Measurements from ENCODE around the gene IRGQ. TPM values are rescaled to one million over a fixed set of nuclear protein-coding genes. Genes with fewer than 3 reads are reported as not detected.
A peak's percentile ranks its signal among the peaks of the same experiment; 100 is the strongest.
"Not testable (repeated sequence)": the region's sequence is repeated elsewhere in the genome, so short reads cannot be mapped to it uniquely, and the experiment has no call there.

Gene IRGQ
- total RNA-seq, 2 experiments from 2014 or later = 17.1 to 17.9 TPM

DNA sequence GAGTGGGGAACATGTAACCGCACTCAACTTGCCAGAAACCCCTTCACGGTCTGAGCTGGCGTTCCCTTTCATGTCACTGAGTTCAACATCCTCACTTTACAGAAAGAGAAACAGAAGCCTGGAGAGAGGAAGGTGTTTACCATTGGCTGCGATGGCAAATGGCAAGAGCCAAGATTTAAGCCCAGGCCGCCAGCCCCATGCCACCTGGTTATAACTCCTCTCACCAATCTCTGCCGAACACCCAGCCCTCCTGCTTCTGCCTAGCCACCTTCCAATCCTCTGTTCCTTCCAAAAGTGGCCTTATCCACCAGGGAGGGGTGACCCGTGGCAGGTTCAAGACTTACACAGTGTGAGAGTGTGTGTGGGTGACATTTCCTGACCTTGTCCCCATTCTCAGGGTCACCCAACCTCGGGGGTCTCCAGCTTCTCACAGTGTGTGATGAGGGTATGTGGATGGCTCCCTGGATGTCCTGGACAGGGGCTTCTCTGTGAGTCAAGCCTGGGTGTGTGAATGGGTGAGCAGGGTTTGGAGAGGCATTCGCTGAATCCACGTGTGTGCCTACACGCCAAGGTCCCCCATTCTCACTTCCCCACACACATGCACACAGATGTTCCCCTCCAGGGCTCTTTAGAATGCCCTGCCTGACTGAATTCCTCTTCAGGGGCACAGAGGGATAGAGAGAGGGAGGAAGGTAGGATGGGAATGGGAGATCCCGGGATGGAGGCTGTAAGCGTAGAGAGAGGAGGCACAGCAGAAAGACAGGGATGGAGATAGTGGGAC, 42.5 kb upstream of the IRGQ start:
- Mint-ChIP-seq H3K4me1 (ENCODE audit: low read depth) (peaks cover 9% of the 10 kb centered on the region), H3K9me3 (no peaks in the 10 kb centered on the region), H3K36me3 (ENCODE audit: low read depth) (no peaks in the 10 kb centered on the region), H3K4me3 (peak overlapping the region; percentile 65), H3K27me3 (peaks cover 32% of the 10 kb centered on the region), H3K27ac (no peak overlapping the region)
- CTCF ChIA-PET = interaction anchor here (1.0 kb wide), 1 partner anchor 118 kb away, joined by 3 read pairs; no protein-coding TSS in a partner anchor
- POLR2A ChIA-PET = no interaction called here
- TF ChIP-seq, protein P1, sequence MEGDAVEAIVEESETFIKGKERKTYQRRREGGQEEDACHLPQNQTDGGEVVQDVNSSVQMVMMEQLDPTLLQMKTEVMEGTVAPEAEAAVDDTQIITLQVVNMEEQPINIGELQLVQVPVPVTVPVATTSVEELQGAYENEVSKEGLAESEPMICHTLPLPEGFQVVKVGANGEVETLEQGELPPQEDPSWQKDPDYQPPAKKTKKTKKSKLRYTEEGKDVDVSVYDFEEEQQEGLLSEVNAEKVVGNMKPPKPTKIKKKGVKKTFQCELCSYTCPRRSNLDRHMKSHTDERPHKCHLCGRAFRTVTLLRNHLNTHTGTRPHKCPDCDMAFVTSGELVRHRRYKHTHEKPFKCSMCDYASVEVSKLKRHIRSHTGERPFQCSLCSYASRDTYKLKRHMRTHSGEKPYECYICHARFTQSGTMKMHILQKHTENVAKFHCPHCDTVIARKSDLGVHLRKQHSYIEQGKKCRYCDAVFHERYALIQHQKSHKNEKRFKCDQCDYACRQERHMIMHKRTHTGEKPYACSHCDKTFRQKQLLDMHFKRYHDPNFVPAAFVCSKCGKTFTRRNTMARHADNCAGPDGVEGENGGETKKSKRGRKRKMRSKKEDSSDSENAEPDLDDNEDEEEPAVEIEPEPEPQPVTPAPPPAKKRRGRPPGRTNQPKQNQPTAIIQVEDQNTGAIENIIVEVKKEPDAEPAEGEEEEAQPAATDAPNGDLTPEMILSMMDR (IDR thresholded peaks at IDR 0.05) = no peak
- intact Hi-C loops (cut with micrococcal nuclease) = no loop called here
- no peak for DNase-seq
- no peak for ATAC-seq

DNA sequence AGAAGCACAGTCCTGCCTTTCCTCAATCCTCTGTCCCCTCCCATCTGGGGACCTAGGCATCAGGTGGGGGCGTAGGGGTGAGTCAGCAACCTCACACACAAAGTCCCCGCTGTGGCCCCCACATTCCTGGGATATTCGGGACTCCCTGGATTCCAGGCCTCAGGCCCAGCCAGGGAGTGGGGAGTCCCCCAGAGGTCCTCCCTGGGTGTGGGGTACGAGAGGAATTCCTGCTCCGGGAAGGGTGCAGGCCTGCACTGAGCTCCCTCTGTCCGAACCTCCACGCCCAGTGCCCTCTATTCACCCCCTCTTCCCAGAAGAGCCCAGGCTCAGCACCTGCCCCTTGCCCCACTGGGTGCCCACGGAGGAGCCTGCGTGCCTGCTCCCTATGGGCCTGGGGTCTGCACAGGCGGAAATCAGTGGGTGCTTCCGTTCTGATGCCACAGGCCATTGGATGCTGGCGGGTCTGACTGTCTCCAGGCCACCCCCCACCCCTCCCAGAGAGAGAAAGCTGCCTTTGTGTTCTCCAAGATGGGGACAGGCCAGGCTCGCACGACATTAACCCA, 40.3 kb upstream of the IRGQ start:
- no peaks in the 10 kb centered on the region for H3K9me3 Mint-ChIP-seq
- no peak overlapping the region for H3K27ac Mint-ChIP-seq
- H3K4me3 Mint-ChIP-seq = no peak overlapping the region
- ChIA-PET CTCF (no interaction called here), POLR2A (no interaction called here)
- no peak for DNase-seq
- peaks cover 29% of the 10 kb centered on the region for H3K27me3 Mint-ChIP-seq
- TF ChIP-seq, protein P1 (IDR thresholded peaks at IDR 0.05) = no peak
- ATAC-seq = no peak
- intact Hi-C loops (cut with micrococcal nuclease) = no loop called here
- H3K36me3 Mint-ChIP-seq (ENCODE audit: low read depth) = no peaks in the 10 kb centered on the region
- peaks cover 9% of the 10 kb centered on the region for H3K4me1 Mint-ChIP-seq (ENCODE audit: low read depth)

DNA sequence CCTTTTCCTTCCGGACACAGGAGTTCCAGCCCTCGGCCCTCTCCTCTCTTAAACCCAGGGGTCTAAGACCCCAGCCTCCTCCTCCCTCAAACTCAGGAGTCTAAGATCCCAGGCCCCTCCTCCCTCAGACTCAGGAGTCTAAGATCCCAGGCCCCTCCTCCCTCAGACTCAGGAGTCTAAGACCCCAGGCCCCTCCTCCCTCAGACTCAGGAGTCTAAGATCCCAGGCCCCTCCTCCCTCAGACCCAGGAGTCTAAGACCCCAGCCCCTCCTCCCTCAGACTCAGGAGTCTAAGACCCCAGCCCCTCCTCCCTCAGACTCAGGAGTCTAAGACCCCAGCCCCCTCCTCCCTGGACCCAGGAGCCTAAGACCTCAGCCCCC, 39.6 kb upstream of the IRGQ start:
- H3K9me3 Mint-ChIP-seq; H3K27ac Mint-ChIP-seq; H3K4me1 Mint-ChIP-seq (ENCODE audit: low read depth); ATAC-seq; H3K4me3 Mint-ChIP-seq; H3K36me3 Mint-ChIP-seq (ENCODE audit: low read depth); intact Hi-C loops (cut with micrococcal nuclease); DNase-seq; POLR2A ChIA-PET: not testable (repeated sequence)
- CTCF ChIA-PET = interaction anchor here (1.5 kb wide), 1 partner anchor 81 kb away, joined by 3 read pairs; no protein-coding TSS in a partner anchor
- H3K27me3 Mint-ChIP-seq = peaks cover 26% of the 10 kb centered on the region

DNA sequence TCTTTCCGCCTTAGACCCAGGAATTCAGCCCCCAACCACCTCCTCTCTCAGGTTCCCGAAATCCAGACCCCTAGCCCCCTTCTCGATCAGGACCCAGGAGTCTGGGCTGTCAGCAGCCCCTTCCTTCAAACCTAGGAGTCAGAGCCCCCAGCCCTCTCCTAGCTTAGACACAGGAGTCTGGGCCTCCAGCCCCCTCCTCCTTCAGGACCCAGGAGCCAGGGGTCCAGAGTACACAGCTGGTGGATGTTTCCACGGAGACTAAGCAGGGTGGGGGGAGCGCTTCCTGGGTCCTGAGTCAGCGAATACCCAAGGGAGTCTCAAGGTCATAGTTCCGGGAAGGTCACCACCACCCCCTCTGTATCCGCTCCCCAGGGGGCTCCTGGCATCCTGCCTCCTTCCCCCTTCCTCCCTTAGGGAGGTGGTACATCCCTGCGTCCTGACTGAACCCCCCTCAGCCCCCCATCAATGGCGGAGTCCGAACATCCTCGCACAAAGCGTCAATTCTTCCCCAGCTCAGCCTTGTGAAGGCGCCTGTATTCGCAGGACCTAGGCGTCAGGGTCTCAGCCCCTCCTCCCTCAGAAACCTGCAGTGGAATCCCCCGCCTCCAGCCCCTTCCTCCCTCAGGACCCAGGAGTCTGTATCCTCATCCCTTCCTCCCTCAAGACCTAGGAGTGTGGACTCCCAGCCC, 39.1 kb upstream of the IRGQ start:
- DNase-seq = no peak
- Mint-ChIP-seq H3K4me3 (no peak overlapping the region), H3K36me3 (ENCODE audit: low read depth) (no peaks in the 10 kb centered on the region), H3K27ac (no peak overlapping the region), H3K4me1 (ENCODE audit: low read depth) (peaks cover 6% of the 10 kb centered on the region), H3K27me3 (peaks cover 22% of the 10 kb centered on the region), H3K9me3 (no peaks in the 10 kb centered on the region)
- intact Hi-C loops (cut with micrococcal nuclease) = no loop called here
- ATAC-seq = no peak
- CTCF ChIA-PET = interaction anchor here (1.5 kb wide), 1 partner anchor 80 kb away, joined by 3 read pairs; no protein-coding TSS in a partner anchor
- POLR2A ChIA-PET = no interaction called here
- TF ChIP-seq, protein P1 (IDR thresholded peaks at IDR 0.05) = no peak

DNA sequence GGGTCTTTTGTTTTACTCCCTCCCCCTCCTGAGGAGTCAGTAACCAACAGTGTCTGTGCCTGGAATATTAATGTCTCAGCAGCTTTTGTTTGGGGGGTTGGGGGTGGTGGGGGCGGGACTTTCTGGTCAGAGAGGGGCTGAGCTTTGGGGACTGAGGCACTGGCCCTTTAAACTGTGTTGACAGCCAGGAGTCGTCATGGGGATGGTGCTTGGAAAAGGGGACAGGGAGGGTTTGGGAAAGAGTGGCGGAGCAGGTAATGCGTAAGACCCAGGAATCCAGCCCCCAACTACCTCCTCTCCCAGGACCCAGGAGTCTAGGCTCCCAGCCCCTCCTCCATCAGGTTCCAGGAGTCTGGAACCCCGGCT, 38.6 kb upstream of the IRGQ start:
- H3K27me3 Mint-ChIP-seq = peaks cover 21% of the 10 kb centered on the region
- no peaks in the 10 kb centered on the region for H3K36me3 Mint-ChIP-seq (ENCODE audit: low read depth)
- ChIA-PET CTCF (interaction anchor here (1.5 kb wide), 1 partner anchor 80 kb away, joined by 3 read pairs; no protein-coding TSS in a partner anchor), POLR2A (no interaction called here)
- H3K4me1 Mint-ChIP-seq (ENCODE audit: low read depth) = peaks cover 5% of the 10 kb centered on the region
- TF ChIP-seq, protein P1 (IDR thresholded peaks at IDR 0.05) = no peak
- H3K27ac Mint-ChIP-seq = no peak overlapping the region
- intact Hi-C loops (cut with micrococcal nuclease) = no loop called here
- ATAC-seq (no peak), DNase-seq (no peak)
- no peak overlapping the region for H3K4me3 Mint-ChIP-seq
- H3K9me3 Mint-ChIP-seq = no peaks in the 10 kb centered on the region

Data from activated CD8-positive, alpha-beta T cell treated with anti-CD3 and anti-CD28 coated beads for 36 hours (primary cell).